Right ventricle myocardium superior (tissue), 1 donor: Measurements from ENCODE around the gene SERHL2. TPM values are rescaled to one million over a fixed set of nuclear protein-coding genes. Genes with fewer than 3 reads are reported as not detected.
"Not testable (repeated sequence)": the region's sequence is repeated elsewhere in the genome, so short reads cannot be mapped to it uniquely, and the experiment has no call there.

Source experiments
- ATAC-seq: fragments of 200-7000 bp; cut with Tn5 transposase; one replicate; pipeline ENCODE4 v1.9.1; 2020; ENCODE audit warnings: mild to moderate bottlenecking; ENCODE audit not compliant: poor library complexity
- DNase-seq: peaks from one replicate; pipeline ENCODE4 v3.0.0-alpha.2; 2020
- intact Hi-C: fragments of 100-400 bp; cut with DNase I; formaldehyde crosslinking; loops from one replicate; pipeline ENCODE4 v1.11.2; 2022
- total RNA-seq: library from RNA; stranded (reverse); fragmentation: NEBNext Ultra II Directional; extraction: Animal tissue kit (Norgen Biotek cat#: 25700); gene quantifications from one replicate; pipeline ENCODE4 v1.2.1, GENCODE V29; 2021
- donor health status: DM: no; HTN: yes; CAD: no; lungs with severe emphysema.

SERHL2 gene
- total RNA-seq, 1 donor from 2014 or later: 2.4 TPM

- DNase-seq, ATAC-seq, intact Hi-C loops: not testable (repeated sequence)
Measured at GRCh38 chr22:42531401-42532084, 22.2 kb upstream of the SERHL2 start.

- ATAC-seq: no peak
- no peak for DNase-seq
- intact Hi-C loops: no loop called here
Measured at GRCh38 chr22:42533638-42533977, 20.1 kb upstream of the SERHL2 start.

- DNase-seq, intact Hi-C loops, ATAC-seq: not testable (repeated sequence)
Measured at GRCh38 chr22:42535082-42535731, 18.5 kb upstream of the SERHL2 start.

DNA sequence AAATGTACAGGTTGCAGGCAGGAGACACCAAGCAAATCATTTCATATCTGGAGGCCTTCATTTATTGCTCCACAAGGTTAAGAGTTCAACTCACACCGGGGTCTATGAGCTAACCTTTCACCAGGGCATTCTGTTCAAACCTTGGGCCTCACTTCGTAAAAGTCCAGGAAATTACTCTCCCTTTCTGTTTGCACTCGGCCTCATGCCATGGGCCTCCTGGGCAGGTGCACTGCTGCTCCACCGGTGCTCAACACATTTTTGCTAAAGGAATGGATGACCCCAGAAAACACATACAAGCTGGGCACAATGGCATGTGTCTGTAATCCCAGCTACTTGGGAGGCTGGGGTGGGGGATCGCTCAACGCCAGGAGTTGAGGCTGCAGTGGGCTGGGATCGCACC lies 17.6 kb upstream of the SERHL2 start:
- intact Hi-C loops: no loop called here
- no peak for DNase-seq
- no peak for ATAC-seq

GRCh38 chr22:42536634-42537033 lies 17.1 kb upstream of the SERHL2 start:
- DNase-seq, intact Hi-C loops, ATAC-seq: not testable (repeated sequence)

DNA sequence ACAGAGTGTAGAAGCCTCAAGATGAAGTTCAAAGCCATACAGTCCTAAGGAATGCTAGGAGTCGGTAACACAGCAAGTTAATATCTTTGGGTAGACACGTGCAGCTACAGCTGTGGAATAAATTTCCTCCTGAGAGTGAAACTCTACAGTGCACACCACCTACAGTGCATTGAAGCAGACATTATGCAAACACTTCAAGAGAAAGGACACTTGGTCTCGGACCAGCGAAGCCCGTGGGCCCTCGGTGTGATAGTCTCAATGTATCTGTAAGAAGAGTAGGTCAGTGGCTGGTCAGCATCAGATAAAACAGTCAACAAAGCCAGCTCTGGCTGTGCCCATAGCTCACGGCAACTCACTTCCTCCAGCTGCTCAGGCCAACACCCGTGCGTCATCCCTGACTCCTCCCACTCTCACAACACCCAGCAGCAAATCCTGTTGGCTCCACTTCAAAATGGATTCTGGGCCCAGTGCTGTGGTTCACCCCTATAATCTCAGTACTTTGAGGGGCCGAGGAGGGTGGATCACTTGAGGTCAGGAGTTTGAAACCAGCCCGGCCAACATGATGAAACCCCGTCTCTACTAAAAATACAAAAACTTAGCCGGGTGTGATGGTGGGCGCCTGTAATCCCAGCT lies 16.4 kb upstream of the SERHL2 start:
- peak; percentile 68 for ATAC-seq
- intact Hi-C loops: not testable (repeated sequence)

GRCh38 chr22:42539236-42539771 lies 14.5 kb upstream of the SERHL2 start:
- DNase-seq, intact Hi-C loops: not testable (repeated sequence)
- ATAC-seq: peak; percentile 72

More for the DNA sequence above, 16.4 kb upstream of the SERHL2 start:
- not testable (repeated sequence) for DNase-seq

DNA sequence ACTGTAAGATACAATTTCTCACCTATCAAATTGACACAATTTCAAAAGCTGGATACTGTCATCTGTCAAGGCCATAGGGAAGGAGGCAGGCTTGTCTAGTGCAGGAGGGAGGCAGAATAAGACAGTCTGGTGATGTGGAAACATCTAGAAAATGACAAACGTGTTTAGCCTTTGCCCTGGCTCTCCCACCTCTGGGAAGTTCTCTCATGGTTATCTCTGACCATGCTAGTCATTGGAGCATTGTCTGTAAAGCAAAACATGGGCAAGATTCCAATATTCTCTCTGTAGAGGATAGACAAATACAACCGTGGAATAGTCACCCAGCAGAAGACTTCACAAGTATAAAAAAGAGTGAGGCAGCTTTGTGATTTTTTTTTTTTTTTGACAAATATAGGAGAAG lies 9.1 kb upstream of the SERHL2 start:
- intact Hi-C loops: no loop called here
- no peak for ATAC-seq
- no peak for DNase-seq

DNA sequence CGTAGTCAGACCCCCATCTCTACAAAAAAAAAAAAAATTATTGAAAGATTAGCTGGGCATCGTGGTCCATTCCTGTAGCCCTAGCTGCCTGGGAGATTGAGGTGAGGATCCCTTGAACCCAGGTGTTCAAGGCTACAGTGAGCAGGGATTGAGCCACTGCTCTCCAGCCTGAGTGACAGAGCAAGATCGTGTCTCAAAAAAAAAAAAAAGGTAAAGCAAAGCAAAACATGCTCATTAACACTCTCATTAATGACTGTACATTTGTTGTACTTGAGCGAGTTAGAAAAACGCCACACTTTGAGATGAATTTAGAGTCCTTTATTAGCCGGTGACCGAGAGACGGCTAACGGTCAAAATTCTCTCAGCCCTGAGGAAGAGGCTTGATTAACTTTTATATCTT lies 6.2 kb upstream of the SERHL2 start:
- intact Hi-C loops: no loop called here
- DNase-seq (no peak), ATAC-seq (no peak)

DNA sequence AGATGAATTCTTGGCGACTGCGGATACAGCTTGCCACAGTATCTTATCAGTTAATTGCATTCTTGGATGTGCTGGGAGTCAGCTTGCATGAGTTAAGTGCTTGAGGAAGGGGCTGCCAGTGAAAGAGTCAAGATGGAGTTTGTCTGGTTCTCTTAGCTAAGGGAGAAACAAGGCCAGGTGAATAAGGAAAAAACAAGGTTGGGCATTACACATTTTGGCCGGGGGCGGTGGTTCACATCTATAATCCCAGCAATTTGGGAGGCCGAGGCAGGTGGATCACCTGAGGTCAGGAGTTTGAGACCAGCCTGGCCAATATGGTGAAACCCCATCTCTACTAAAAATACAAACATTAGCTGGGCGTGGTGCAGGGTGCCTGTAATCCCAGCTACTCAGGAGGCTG lies 5.6 kb upstream of the SERHL2 start:
- DNase-seq, ATAC-seq, intact Hi-C loops: not testable (repeated sequence)

DNA sequence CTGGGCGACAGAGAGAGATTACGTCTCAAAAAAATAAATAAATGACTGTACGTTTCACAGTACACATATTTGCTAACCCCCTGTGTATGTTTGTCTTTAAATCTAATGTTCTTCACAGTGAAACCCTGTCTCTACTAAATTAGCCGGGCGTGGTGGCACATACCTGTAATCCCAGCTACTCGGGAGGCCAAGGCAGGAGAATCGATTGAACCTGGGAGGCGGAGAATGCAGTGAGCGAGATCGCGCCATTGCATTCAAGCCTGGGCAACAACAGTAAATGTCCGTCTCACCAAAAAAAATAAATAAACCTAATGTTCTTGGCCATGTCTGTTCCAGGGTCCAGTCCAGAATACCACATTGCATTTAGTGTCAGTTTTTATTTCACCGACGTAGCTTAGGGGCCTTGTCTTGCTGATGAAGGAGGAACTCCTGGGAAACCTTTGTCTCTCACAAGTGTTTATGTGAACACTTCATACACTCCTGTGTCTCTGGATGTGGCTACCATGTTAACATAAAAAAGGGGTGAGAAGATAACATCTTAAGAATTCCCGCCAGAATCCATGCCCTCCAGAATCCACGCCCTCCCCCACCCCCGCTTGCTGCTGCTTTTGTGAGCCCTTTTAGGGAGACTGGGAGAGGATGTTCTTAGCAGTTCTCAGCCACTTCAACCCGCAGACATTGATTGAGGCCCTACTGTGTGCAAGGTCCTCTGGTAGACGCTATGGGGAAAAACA lies 5.0 kb upstream of the SERHL2 start:
- no peak for ATAC-seq
- intact Hi-C loops: no loop called here
- no peak for DNase-seq

DNA sequence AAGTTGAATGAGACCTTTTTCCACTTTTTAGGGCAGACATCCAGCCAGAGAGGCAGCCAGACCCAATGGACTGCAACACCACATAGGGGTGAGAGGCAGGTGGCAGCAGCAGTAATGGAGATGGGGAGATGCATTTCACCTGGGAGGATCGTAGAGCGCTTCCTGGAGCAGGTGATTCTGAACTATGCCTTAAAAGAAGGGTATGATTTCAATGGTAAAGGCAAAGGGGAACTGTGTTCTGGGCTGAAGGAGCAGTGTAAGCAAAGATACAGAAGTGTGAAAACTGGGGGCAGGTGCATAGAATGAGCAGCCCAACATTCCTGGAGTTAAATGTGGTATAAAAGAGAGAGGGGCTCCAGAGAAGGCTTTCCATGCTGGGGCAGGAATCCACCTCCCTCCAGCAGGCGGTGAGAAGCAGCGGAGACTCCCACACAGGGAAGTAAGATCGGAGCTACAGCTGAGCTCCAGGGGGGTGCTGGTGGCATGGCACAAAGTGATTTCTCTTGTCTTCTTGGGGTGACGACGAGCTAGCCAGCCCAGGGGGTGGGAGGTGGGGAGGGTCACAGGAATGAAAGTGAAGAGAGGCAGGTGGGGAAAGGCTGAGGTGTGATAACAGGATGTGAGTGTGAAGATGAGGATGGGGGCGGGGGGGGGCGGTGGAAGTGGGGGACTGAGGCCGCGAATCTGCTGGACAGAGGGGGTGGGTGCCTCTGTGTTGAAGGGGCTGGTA lies 4.3 kb upstream of the SERHL2 start:
- ATAC-seq (no peak), DNase-seq (no peak)
- intact Hi-C loops: no loop called here

- intact Hi-C loops, ATAC-seq: not testable (repeated sequence)
Measured at GRCh38 chr22:42552294-42552647, 1.5 kb upstream of the SERHL2 start.

GRCh38 chr22:42560381-42560780 lies 6.6 kb downstream of the SERHL2 start:
- DNase-seq (peak; percentile 16), ATAC-seq (no peak)
- intact Hi-C loops: no loop called here

More at GRCh38 chr22:42552294-42552647, 1.5 kb upstream of the SERHL2 start:
- DNase-seq: not testable (repeated sequence)

- no peak for ATAC-seq
Measured at GRCh38 chr22:42560781-42561180, 7.0 kb downstream of the SERHL2 start.

GRCh38 chr22:42561856-42562255 lies 8.1 kb downstream of the SERHL2 start:
- ATAC-seq (no peak), DNase-seq (peak; percentile 18)
- intact Hi-C loops: no loop called here

More at GRCh38 chr22:42560781-42561180, 7.0 kb downstream of the SERHL2 start:
- DNase-seq: peak; percentile 26
- intact Hi-C loops: no loop called here

DNA sequence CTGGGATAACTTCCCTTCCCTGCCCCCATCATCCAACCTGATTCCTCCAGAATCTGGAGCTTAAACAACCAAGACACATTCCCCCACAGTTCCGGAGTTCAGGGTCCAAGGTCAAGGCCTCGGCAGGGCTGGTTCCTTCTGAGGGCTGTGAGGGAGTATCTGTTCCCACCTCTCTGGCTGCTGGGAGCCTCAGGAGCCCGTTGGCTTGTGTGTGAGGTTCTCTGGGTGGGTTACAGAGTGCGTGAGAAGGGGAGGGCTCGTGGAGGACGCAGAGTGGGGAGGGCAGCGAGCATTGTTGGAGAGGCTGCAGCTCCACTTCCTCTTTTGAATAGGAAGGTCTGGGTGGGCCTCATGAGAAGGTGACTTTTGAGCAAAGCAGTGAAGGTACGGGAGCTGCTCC lies 8.5 kb downstream of the SERHL2 start:
- DNase-seq (peak; percentile 19), ATAC-seq (peak; percentile 18)
- intact Hi-C loops: no loop called here

DNA sequence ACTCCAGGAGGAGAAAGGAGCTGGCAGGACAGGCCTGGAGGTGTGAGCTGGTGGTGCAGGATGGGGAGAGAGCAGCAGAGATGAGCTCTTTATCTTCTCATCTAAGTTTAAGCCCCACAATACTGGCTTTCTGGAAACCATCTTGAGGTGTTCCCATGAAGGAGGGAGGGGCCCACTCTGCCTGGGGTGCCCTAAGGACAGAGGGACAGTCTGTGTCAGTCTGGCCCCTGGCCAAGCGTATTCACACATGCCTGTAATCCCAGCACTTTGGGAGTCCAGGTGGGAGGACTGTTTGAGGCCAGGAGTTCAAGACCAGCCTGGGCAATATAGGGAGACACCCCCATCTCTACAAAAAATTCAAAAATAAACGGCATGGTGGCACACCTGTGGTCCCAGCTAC lies 8.9 kb downstream of the SERHL2 start:
- no peak for ATAC-seq
- intact Hi-C loops: no loop called here
- peak; percentile 33 for DNase-seq
